BE2C (cell line): ENCODE data around the gene LUC7L3.
"Not testable (repeated sequence)": the region's sequence is repeated elsewhere in the genome, so short reads cannot be mapped to it uniquely, and the experiment has no call there.

Source experiments
- DNase-seq: peaks from one replicate; pipeline ENCODE4 v3.0.0-alpha.2; 2020
- H3K27me3 ChIP-seq: fragments of 250-450 bp; sonication (Bioruptor Pico); 2 replicates; pipeline ENCODE4 v1.5.1; 2020; ENCODE audit warnings: mild to moderate bottlenecking
- H3K36me3 ChIP-seq: fragments of 250-450 bp; sonication (Bioruptor Pico); 2 replicates; pipeline ENCODE4 v1.5.1; 2020; ENCODE audit warnings: mild to moderate bottlenecking
- H3K4me1 ChIP-seq: fragments of 250-450 bp; sonication (Bioruptor Pico); 2 replicates; pipeline ENCODE4 v1.5.1; 2020
- H3K4me3 ChIP-seq: 2 replicates; pipeline ENCODE4 v1.5.1; 2011; ENCODE audit warnings: low read depth, low read length
- H3K9me3 ChIP-seq: fragments of 250-450 bp; sonication (Bioruptor Pico); 2 replicates; pipeline ENCODE4 v1.5.1; 2020
- CTCF ChIP-seq: IDR thresholded peaks from 2 replicates; pipeline ENCODE4 v1.5.1; 2012; ENCODE audit warnings: mild to moderate bottlenecking, low read depth, low read length

The LUC7L3 gene

GRCh38 chr17:50676065-50676975 is 43.1 kb upstream of the LUC7L3 start:
- no peaks in the 10 kb centered on the region for H3K4me1 ChIP-seq
- peak; percentile 1 for DNase-seq
- H3K4me3 ChIP-seq: no peak overlapping the region
- no peaks in the 10 kb centered on the region for H3K27me3 ChIP-seq
- H3K9me3 ChIP-seq: no peaks in the 10 kb centered on the region
- no peaks in the 10 kb centered on the region for H3K36me3 ChIP-seq
- TF ChIP-seq CTCF: no peak

DNA sequence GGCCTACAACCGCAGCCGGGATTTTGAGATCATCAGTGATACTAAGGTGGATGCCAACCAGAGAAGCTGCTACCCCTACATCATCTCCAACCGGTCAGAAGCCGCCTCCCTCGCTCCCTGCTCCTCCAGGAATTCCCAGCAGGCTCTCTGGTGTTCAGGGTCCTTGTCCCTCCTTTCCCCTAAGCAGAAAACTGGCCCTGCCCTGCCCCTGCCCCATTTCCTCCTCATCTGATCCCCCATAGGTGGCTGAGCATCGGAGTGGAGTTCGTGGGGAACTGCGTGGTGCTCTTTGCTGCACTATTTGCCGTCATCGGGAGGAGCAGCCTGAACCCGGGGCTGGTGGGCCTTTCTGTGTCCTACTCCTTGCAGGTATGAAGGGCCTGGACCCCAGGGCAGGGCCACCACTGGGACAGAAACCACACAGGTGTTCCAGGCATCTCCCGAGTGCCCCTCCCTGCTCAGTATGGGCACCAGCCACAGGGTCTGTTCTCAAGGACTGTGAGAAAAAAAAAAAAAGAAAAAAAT is 41.5 kb upstream of the LUC7L3 start:
- DNase-seq: peak; percentile 3
- peaks cover 3% of the 10 kb centered on the region; the same call in 1 of the 2 replicates for H3K4me1 ChIP-seq
- no peak overlapping the region for H3K4me3 ChIP-seq
- no peak for TF ChIP-seq CTCF
- H3K36me3 ChIP-seq: no peaks in the 10 kb centered on the region
- H3K27me3 ChIP-seq: no peaks in the 10 kb centered on the region
- H3K9me3 ChIP-seq: no peaks in the 10 kb centered on the region

DNA sequence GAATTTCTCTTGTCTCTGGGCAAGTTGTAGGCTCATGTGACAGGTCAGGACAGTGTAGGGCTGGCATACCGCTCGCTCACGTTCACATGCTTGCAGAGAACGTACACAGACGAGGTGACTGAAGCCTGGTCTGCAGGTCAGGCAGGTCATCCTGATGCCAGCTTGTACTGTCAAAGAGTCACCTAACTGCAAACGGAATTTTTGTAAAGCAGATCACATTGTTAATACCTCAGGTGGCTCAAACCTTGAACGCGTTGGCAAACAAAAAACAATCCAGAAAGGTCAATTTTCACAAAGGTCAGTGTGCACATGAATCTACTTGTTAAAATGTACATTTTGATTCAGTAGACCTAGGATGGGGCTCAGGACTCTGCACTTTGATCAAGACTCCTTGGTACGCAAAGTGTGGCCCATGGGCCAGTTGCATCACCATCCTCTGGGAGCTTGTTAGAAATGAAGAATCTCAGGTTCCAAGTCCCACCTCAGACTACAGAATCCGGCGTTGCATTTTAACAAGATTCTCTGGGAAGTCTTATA is 40.3 kb upstream of the LUC7L3 start:
- Histone ChIP-seq H3K4me3 (no peak overlapping the region), H3K27me3 (no peaks in the 10 kb centered on the region), H3K9me3 (no peaks in the 10 kb centered on the region), H3K36me3 (no peaks in the 10 kb centered on the region), H3K4me1 (peaks cover 3% of the 10 kb centered on the region; the same call in 1 of the 2 replicates)
- DNase-seq: no peak
- TF ChIP-seq CTCF: no peak

GRCh38 chr17:50680126-50680525 is 39.3 kb upstream of the LUC7L3 start:
- H3K4me3 ChIP-seq: no peak overlapping the region
- no peaks in the 10 kb centered on the region for H3K36me3 ChIP-seq
- DNase-seq: no peak
- no peaks in the 10 kb centered on the region for H3K9me3 ChIP-seq
- H3K27me3 ChIP-seq: no peaks in the 10 kb centered on the region
- no peak for TF ChIP-seq CTCF
- peaks cover 3% of the 10 kb centered on the region; the same call in 1 of the 2 replicates for H3K4me1 ChIP-seq

DNA sequence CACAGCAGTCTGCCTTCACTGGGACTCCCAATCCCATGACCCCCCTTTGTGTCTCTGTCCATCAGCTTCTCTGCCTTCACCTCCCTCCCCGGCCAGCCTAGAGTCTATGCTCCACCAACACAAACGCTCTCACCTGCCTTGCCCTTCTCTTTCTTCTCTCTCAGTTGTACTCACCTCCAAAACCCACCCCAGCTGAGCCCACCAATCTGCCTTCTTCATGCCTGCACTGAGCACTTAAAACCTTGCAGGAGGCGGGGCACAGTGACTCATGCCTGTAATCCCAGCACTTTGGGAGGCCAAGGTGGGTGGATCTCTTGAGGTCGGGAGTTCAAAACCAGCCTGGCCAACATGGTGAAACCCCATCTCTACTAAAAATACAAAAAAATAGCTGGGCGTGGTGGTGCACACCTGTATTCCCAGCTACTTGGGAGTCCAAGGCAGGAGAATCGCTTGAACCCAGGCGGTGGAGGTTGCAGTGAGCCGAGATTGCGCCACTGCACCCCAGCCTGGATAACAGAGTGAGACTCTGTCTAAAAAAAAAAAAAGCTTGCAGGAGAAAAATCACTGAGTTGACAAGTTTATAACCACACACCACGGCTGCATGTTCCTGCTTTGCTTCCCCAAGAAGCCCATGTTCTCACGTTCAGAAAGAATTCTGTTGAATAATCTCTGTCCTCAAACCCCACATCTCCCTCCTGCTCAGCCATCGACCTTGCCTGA is 38.7 kb upstream of the LUC7L3 start:
- not testable (repeated sequence) for H3K9me3 ChIP-seq, H3K27me3 ChIP-seq, H3K4me1 ChIP-seq, H3K4me3 ChIP-seq, H3K36me3 ChIP-seq
- peak; percentile 3 for DNase-seq

- peak; percentile 77 for DNase-seq
- no peak overlapping the region for H3K4me3 ChIP-seq
- H3K9me3 ChIP-seq: no peaks in the 10 kb centered on the region
- TF ChIP-seq CTCF: peak; percentile 90
- peaks cover 5% of the 10 kb centered on the region; the same call in 1 of the 2 replicates for H3K4me1 ChIP-seq
- no peaks in the 10 kb centered on the region for H3K36me3 ChIP-seq
- no peaks in the 10 kb centered on the region for H3K27me3 ChIP-seq
Measured at GRCh38 chr17:50681263-50682200, 37.9 kb upstream of the LUC7L3 start.
